Fibroblast of lung (primary cell): ENCODE results near the gene RTN3. TPM values are rescaled to one million over a fixed set of nuclear protein-coding genes. Genes with fewer than 3 reads are reported as not detected.

ENCODE experiments used
- DNase-seq, 2 donors: peaks; one replicate each; pipeline versions ENCODE4 v3.0.0 to v3.0.0-alpha.2; 2010; ENCODE audit warnings: low read depth in 2 of 2
- H2AFZ ChIP-seq: 2 replicates; pipeline ENCODE4 v1.5.1; 2012; ENCODE audit warnings: low read length, control low read depth, inconsistent platforms
- H3K27ac ChIP-seq: 2 replicates; pipeline ENCODE4 v1.5.1; 2011; ENCODE audit warnings: low read length, control low read depth; ENCODE audit not compliant: insufficient read depth
- H3K27me3 ChIP-seq: 2 replicates; pipeline ENCODE4 v1.5.1; 2011; ENCODE audit warnings: mild to moderate bottlenecking, low read length; ENCODE audit not compliant: control insufficient read depth, insufficient read depth
- H3K36me3 ChIP-seq: 2 replicates; pipeline ENCODE4 v1.5.1; 2011; ENCODE audit warnings: low read length; ENCODE audit not compliant: control insufficient read depth, insufficient read depth
- H3K4me1 ChIP-seq: 2 replicates; pipeline ENCODE4 v1.5.1; 2011; ENCODE audit warnings: low read length; ENCODE audit not compliant: control insufficient read depth, insufficient read depth; ENCODE audit errors: extremely low read depth
- H3K4me2 ChIP-seq: 2 replicates; pipeline ENCODE4 v1.5.1; 2011; ENCODE audit warnings: low read length, control low read depth; ENCODE audit not compliant: insufficient read depth; ENCODE audit errors: extremely low read depth
- H3K4me3 ChIP-seq, 4 experiments: fragments of 200-600 bp in 1 of 4; sonication (generic) in 1 of 4; replicated peaks in 1 of 4; 2 replicates each; pipeline ENCODE4 v1.5.1; 2011 to 2016; ENCODE audit warnings: low read length in 4 of 4, low read depth in 3 of 4, mild to moderate bottlenecking in 3 of 4, control low read depth in 2 of 4, inconsistent platforms in 1 of 4, mixed read lengths in 1 of 4; ENCODE audit not compliant: insufficient read depth in 1 of 4; ENCODE audit errors: control extremely low read depth in 1 of 4
- H3K79me2 ChIP-seq: 2 replicates; pipeline ENCODE4 v1.5.1; 2012; ENCODE audit warnings: mild to moderate bottlenecking, low read length, inconsistent platforms; ENCODE audit not compliant: control insufficient read depth, insufficient read depth
- H3K9ac ChIP-seq: 2 replicates; pipeline ENCODE4 v1.5.1; 2011; ENCODE audit warnings: mild to moderate bottlenecking, low read length, control low read depth; ENCODE audit not compliant: insufficient read depth
- H3K9me3 ChIP-seq: 2 replicates; pipeline ENCODE4 v1.5.1; 2012; ENCODE audit warnings: low read depth, low read length; ENCODE audit not compliant: control insufficient read depth, insufficient read depth
- H4K20me1 ChIP-seq: 2 replicates; pipeline ENCODE4 v1.5.1; 2011; ENCODE audit warnings: low read length; ENCODE audit not compliant: control insufficient read depth, insufficient read depth; ENCODE audit errors: extremely low read depth
- EZH2 ChIP-seq: IDR thresholded peaks from 2 replicates; pipeline ENCODE4 v1.5.1; 2012; ENCODE audit warnings: low read length, control low read depth, mild to moderate bottlenecking; ENCODE audit errors: missing control alignments
- polyA plus RNA-seq, 2 donors: library from polyadenylated mRNA; depleted of rRNA in 1 of 2; stranded (reverse) in 1 of 2; unstranded in 1 of 2; fragments of >200 nt; gene quantifications; 2 replicates each; pipeline ENCODE4 v1.2.1, GENCODE V29; 2011 to 2012; ENCODE audit warnings: missing spikeins in 1 of 2
- total RNA-seq: library from RNA; depleted of rRNA; stranded (reverse); fragments of >200 nt; gene quantifications from 2 replicates; pipeline ENCODE4 v1.2.1, GENCODE V29; 2014
- TF ChIP-seq, protein P1 (sequence below), 2 donors: IDR thresholded peaks in 1 of 2; conservative IDR thresholded peaks in 1 of 2; 1 replicate in 1 of 2; 2 replicates in 1 of 2; pipeline ENCODE4 v1.5.1; 2011 to 2012; ENCODE audit warnings: low read length in 2 of 2, control low read depth in 1 of 2, inconsistent platforms in 1 of 2, low read depth in 1 of 2, mild to moderate bottlenecking in 1 of 2

Gene RTN3
- total and polyA plus RNA-seq, 2 donors (not counting 1 experiment from before 2014, with no cell fraction given): 93.3 to 167 TPM

DNA sequence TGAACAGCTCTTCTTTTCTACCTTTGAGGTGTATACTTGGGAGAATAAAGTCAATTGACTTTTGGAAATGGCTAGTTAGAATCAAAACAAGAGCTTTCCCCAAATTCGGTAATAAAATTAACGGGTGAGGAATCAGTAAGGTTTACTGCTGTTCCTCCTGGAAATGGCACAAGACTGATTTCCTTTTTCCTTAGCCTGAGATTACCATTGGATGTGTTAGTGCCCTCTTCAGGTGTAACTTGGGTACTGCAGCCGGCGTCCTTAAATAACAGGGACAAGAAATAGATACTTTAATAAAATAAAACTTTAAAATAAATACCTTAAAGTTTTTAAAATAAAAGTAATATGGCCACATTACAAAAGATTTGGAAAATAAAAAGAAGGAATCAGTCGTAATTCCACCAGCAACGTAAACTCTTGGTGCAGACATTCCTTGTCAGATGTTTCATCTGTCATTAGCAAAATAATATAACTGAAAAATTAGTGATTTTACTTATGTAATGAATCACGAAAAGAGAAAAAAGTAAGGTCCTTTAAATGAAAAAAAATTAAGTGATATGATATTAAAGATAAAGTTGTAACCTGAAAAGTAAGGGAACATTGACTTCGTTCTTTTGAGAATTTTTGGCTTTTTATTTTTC lies 57.5 kb downstream of the RTN3 start:
- Histone ChIP-seq H2AFZ (no peak overlapping the region), H3K9me3 (no peaks in the 10 kb centered on the region), H3K4me1 (no peaks in the 10 kb centered on the region), H3K4me3 (no peak overlapping the region), H4K20me1 (no peaks in the 10 kb centered on the region), H3K27ac (no peak overlapping the region), H3K36me3 (no peaks in the 10 kb centered on the region), H3K9ac (no peak overlapping the region), H3K79me2 (peaks cover 7% of the 10 kb centered on the region), H3K4me2 (no peak overlapping the region), H3K27me3 (no peaks in the 10 kb centered on the region)
- TF ChIP-seq EZH2: no peak
- TF ChIP-seq, protein P1, sequence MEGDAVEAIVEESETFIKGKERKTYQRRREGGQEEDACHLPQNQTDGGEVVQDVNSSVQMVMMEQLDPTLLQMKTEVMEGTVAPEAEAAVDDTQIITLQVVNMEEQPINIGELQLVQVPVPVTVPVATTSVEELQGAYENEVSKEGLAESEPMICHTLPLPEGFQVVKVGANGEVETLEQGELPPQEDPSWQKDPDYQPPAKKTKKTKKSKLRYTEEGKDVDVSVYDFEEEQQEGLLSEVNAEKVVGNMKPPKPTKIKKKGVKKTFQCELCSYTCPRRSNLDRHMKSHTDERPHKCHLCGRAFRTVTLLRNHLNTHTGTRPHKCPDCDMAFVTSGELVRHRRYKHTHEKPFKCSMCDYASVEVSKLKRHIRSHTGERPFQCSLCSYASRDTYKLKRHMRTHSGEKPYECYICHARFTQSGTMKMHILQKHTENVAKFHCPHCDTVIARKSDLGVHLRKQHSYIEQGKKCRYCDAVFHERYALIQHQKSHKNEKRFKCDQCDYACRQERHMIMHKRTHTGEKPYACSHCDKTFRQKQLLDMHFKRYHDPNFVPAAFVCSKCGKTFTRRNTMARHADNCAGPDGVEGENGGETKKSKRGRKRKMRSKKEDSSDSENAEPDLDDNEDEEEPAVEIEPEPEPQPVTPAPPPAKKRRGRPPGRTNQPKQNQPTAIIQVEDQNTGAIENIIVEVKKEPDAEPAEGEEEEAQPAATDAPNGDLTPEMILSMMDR (conservative IDR thresholded peaks at IDR 0.05 in 1 of 2, IDR thresholded peaks at IDR 0.05 in 1 of 2; ENCODE audit: low read depth in 1 of 2, low read length in 2 of 2): peak; percentile 96 to 97
- DNase-seq: peak; percentile 65 to 89

DNA sequence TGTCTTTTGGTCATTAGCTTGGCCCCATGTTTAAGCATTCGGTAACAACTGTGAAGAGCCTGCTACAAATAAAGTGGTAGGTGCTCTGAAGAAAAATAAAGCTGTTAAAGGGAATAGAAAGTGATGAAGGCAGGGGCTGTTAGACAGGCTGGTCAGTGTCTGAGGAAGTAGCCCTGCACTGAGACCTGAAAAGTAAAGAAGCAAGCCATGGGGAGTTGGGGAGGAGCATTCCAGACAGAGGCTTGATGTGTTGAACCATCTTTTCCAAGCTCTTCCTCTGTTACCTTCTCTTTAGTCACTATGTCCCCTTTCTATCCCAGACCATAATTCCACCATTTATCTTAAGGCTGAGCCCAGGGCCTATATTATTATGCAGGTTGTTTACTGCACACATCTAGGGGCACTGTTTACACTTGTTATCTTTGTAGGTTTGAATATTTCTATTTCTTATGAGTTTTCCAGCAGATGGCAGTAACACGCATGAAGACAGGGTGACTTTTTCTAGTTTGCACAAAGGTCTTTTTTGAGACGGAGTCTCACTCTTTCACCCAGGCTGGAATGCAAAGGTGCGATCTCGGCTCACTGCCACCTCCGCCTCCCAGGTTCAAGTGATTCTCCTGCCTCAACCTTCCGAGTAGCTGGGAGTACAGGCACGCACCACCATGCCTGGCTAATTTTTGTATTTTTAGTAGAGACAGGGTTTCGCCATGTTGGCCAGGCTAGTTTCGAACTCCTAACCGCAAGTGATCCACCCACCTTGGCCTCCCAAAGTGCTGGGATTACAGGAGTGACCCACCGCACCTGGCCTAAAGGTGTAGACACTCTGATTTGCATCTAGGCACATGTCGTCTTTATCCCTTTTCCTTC lies 64.2 kb downstream of the RTN3 start:
- Histone ChIP-seq H2AFZ (no peak overlapping the region), H3K27me3 (no peaks in the 10 kb centered on the region), H3K4me2 (no peak overlapping the region), H3K79me2 (peaks cover 4% of the 10 kb centered on the region), H4K20me1 (no peaks in the 10 kb centered on the region), H3K36me3 (no peaks in the 10 kb centered on the region), H3K27ac (no peak overlapping the region), H3K4me3 (no peak overlapping the region), H3K9me3 (no peaks in the 10 kb centered on the region), H3K9ac (no peak overlapping the region), H3K4me1 (no peaks in the 10 kb centered on the region)
- DNase-seq: peak in 1 of 2 donors; percentile 15
- TF ChIP-seq, protein P1 (conservative IDR thresholded peaks at IDR 0.05 in 1 of 2, IDR thresholded peaks at IDR 0.05 in 1 of 2; ENCODE audit: low read depth in 1 of 2, low read length in 2 of 2): peak in 1 of 2 donors; percentile 28
- TF ChIP-seq EZH2: no peak

DNA sequence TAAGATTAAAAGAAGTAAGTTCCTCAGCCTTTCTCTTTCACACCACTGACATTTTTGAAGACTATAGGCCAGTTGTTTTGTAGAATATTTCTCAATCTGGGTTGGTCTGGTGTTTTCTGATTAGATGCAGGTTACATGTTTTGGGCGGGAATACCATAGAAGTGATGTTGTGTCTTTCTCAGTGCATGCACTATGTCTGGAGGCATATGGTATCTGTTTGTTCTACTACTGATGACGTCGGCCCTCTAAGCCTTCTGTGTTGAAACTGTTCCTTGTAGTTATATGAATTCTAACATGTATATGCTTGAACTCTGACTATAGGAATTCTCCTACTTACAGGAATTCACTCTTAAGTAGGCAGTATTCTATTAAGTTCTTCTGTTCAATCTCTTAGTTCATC lies 65.7 kb downstream of the RTN3 start:
- DNase-seq: peak in 1 of 2 donors; percentile 73
- Histone ChIP-seq H3K4me1 (no peaks in the 10 kb centered on the region), H3K79me2 (peaks cover 2% of the 10 kb centered on the region), H3K27me3 (no peaks in the 10 kb centered on the region), H3K27ac (no peak overlapping the region), H2AFZ (no peak overlapping the region), H3K4me2 (no peak overlapping the region), H3K36me3 (no peaks in the 10 kb centered on the region), H3K9me3 (no peaks in the 10 kb centered on the region), H3K9ac (no peak overlapping the region), H4K20me1 (no peaks in the 10 kb centered on the region), H3K4me3 (no peak overlapping the region)
- TF ChIP-seq, protein P1 (conservative IDR thresholded peaks at IDR 0.05 in 1 of 2, IDR thresholded peaks at IDR 0.05 in 1 of 2; ENCODE audit: low read depth in 1 of 2, low read length in 2 of 2): no peak
- TF ChIP-seq EZH2: no peak
